GM23248 (cell line): ENCODE measurements around the gene SLC43A2. TPM values are rescaled to one million over a fixed set of nuclear protein-coding genes. Genes with fewer than 3 reads are reported as not detected.

Source experiments
- DNase-seq: peaks from one replicate; pipeline ENCODE4 v3.0.0-alpha.2; 2015
- H2AFZ ChIP-seq: fragments of 200-600 bp; sonication (generic); 2 replicates; pipeline ENCODE4 v1.6.1; 2016; ENCODE audit warnings: antibody characterized with exemption
- H3F3A ChIP-seq: fragments of 200-600 bp; sonication (generic); 2 replicates; pipeline ENCODE4 v1.6.1; 2016; ENCODE audit warnings: mild to moderate bottlenecking, antibody characterized with exemption, mixed run types; ENCODE audit not compliant: insufficient read depth
- H3K27ac ChIP-seq: fragments of 200-600 bp; sonication (generic); 2 replicates; pipeline ENCODE4 v1.5.1; 2016; ENCODE audit warnings: mild to moderate bottlenecking
- H3K27me3 ChIP-seq: fragments of 200-600 bp; sonication (generic); replicated peaks from 2 replicates; pipeline ENCODE4 v1.6.1; 2016; ENCODE audit warnings: mild to moderate bottlenecking; ENCODE audit not compliant: insufficient read depth
- H3K36me3 ChIP-seq: fragments of 200-600 bp; sonication (generic); 2 replicates; pipeline ENCODE4 v1.6.1; 2016; ENCODE audit warnings: low read depth, mild to moderate bottlenecking
- H3K4me1 ChIP-seq: fragments of 200-600 bp; sonication (generic); 2 replicates; pipeline ENCODE4 v1.6.1; 2016; ENCODE audit warnings: mild to moderate bottlenecking; ENCODE audit not compliant: insufficient read depth
- H3K4me2 ChIP-seq: fragments of 200-600 bp; sonication (generic); one replicate; pipeline ENCODE4 v1.6.1; 2016; ENCODE audit warnings: mild to moderate bottlenecking; ENCODE audit not compliant: unreplicated experiment
- H3K4me3 ChIP-seq: fragments of 200-600 bp; sonication (generic); 2 replicates; pipeline ENCODE4 v1.5.1; 2016; ENCODE audit warnings: mild to moderate bottlenecking
- H3K79me2 ChIP-seq: fragments of 200-600 bp; sonication (generic); 2 replicates; pipeline ENCODE4 v1.6.1; 2016; ENCODE audit warnings: mild to moderate bottlenecking; ENCODE audit not compliant: insufficient read depth
- H3K9ac ChIP-seq: fragments of 200-600 bp; sonication (generic); 2 replicates; pipeline ENCODE4 v1.6.1; 2016; ENCODE audit warnings: mild to moderate bottlenecking
- H3K9me2 ChIP-seq: fragments of 200-600 bp; sonication (generic); 2 replicates; pipeline ENCODE4 v1.6.1; 2016; ENCODE audit warnings: mixed run types, mild to moderate bottlenecking, moderate library complexity; ENCODE audit not compliant: insufficient read depth
- H3K9me3 ChIP-seq: fragments of 200-600 bp; sonication (generic); one replicate; pipeline ENCODE4 v1.6.1; 2017; ENCODE audit warnings: low read depth
- H4K20me1 ChIP-seq: fragments of 200-600 bp; sonication (generic); 2 replicates; pipeline ENCODE4 v1.6.0; 2016; ENCODE audit not compliant: insufficient read depth
- EZH2 ChIP-seq: fragments of 200-600 bp; sonication (generic); IDR thresholded peaks from 2 replicates; pipeline ENCODE4 v1.6.1; 2018; ENCODE audit warnings: antibody characterized with exemption, mild to moderate bottlenecking; ENCODE audit not compliant: insufficient read depth, poor library complexity, severe bottlenecking
- EZH2phosphoT487 ChIP-seq: fragments of 200-600 bp; sonication (generic); IDR thresholded peaks from 2 replicates; pipeline ENCODE4 v1.6.1; 2018; ENCODE audit warnings: antibody characterized with exemption, moderate library complexity, mild to moderate bottlenecking, low read depth; ENCODE audit not compliant: insufficient read depth
- WGBS, 2 experiments: methylation state at CpG; one replicate each; pipeline ENCODE4 v1.1.6; 2015 to 2017; ENCODE audit warnings: low lambda C conversion rate in 2 of 2, low coverage in 1 of 2; ENCODE audit errors: missing lambda C conversion rate in 2 of 2; 5-methylcytosine and 5-hydroxymethylcytosine counted together
- in situ Hi-C: fragments of 300-500 bp; cut with MboI; formaldehyde crosslinking; loops from 2 replicates; pipeline ENCODE4 v1.15.0; 2020
- polyA plus RNA-seq: library from polyadenylated mRNA; unstranded; fragments of >200 nt; fragmentation: Nextera tagmentation; extraction: Ambion mirVana; gene quantifications from 2 replicates; pipeline ENCODE4 v1.2.1, GENCODE V29; 2016
- total RNA-seq: library from RNA; depleted of rRNA; stranded (reverse); fragments of >200 nt; shearing (Covaris generic); gene quantifications from 2 replicates; pipeline ENCODE4 v1.2.3, GENCODE V29; 2014

Gene SLC43A2
- total and polyA plus RNA-seq, 2 experiments from 2014 or later = 6.0 to 8.6 TPM

DNA sequence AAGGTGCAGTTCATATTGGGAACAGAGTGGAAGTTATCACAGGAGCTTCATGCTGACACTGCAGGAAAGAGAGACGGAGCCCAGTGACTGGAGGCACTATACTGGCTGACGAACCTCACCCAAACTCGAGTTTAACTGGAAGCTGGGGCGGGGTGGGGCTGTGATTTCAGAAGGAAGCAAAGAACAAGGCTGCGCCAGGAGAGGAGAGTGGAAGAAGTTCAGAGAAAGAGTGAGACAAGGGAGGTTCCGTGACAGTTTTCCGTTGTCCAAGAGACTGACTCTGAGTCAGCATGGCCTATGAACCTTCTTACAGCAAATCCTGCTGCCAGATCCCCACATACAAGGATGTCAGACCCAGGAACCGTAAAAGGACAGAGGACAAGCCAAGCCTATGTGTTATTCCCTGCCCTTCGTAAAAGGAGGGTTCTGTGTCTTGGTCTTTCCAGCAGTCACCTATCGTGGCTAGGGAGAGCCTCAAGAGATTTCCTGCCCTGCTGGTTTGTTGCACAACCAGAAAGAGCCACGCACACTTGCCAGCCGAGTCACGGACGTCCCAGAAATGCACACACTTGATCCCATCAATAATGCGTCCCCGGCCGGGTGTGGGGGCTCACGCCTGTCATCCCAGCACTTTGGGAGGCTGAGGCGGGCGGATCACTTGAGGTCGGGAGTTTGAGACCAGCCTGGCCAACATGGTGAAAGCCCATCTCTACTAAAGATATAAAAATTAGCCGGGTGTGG is 71.1 kb downstream of the SLC43A2 start:
- H3K27ac ChIP-seq = peak overlapping the region; percentile 92
- H3K4me1 ChIP-seq = peaks cover 29% of the 10 kb centered on the region
- H3K36me3 ChIP-seq = 0 out of 2 replicates have a peak, but pooled peaks cover under 1% of the 10 kb centered on the region
- no peaks in the 10 kb centered on the region for H3K9me3 ChIP-seq
- peak overlapping the region; percentile 11; the same call in 1 of the 2 replicates for H3K4me3 ChIP-seq
- H2AFZ ChIP-seq = peak overlapping the region; percentile 35; the same call in 1 of the 2 replicates
- TF ChIP-seq EZH2phosphoT487 (no peak), EZH2 (no peak)
- no peaks in the 10 kb centered on the region for H3K9me2 ChIP-seq
- H4K20me1 ChIP-seq = peaks cover 6% of the 10 kb centered on the region; the same call in 1 of the 2 replicates
- peak; percentile 93 for DNase-seq
- H3K4me2 ChIP-seq = peak overlapping the region; percentile 77
- peaks cover 15% of the 10 kb centered on the region for H3F3A ChIP-seq
- peak overlapping the region; percentile 78 for H3K9ac ChIP-seq
- H3K79me2 ChIP-seq = peaks cover 88% of the 10 kb centered on the region
- in situ Hi-C loops = no loop called here
- 45 to 49% methylated on average over 22 of the region's 22 CpGs for WGBS, 2 experiments
- no peaks in the 10 kb centered on the region for H3K27me3 ChIP-seq

GRCh38 chr17:1555651-1556471 is 72.8 kb downstream of the SLC43A2 start:
- H3K27me3 ChIP-seq = no peaks in the 10 kb centered on the region
- no peak overlapping the region for H2AFZ ChIP-seq
- DNase-seq = no peak
- H3K36me3 ChIP-seq = peaks cover 11% of the 10 kb centered on the region; the same call in 1 of the 2 replicates
- no peak overlapping the region for H3K27ac ChIP-seq
- 91 to 92% methylated on average over 15 of the region's 15 CpGs for WGBS, 2 experiments
- in situ Hi-C loops = no loop called here
- no peaks in the 10 kb centered on the region for H3K9me2 ChIP-seq
- H3K4me3 ChIP-seq = no peak overlapping the region
- H3F3A ChIP-seq = peaks cover 15% of the 10 kb centered on the region
- no peaks in the 10 kb centered on the region for H3K9me3 ChIP-seq
- peaks cover 23% of the 10 kb centered on the region for H3K4me1 ChIP-seq
- TF ChIP-seq EZH2 (no peak), EZH2phosphoT487 (no peak)
- no peak overlapping the region for H3K4me2 ChIP-seq
- H4K20me1 ChIP-seq = peaks cover 6% of the 10 kb centered on the region; the same call in 1 of the 2 replicates
- peaks cover 92% of the 10 kb centered on the region for H3K79me2 ChIP-seq
- no peak overlapping the region for H3K9ac ChIP-seq

GRCh38 chr17:1554751-1555540 is 73.7 kb downstream of the SLC43A2 start:
- peaks cover 19% of the 10 kb centered on the region for H3K4me1 ChIP-seq
- H3K4me2 ChIP-seq = no peak overlapping the region
- no peak overlapping the region for H3K9ac ChIP-seq
- no peaks in the 10 kb centered on the region for H3K9me2 ChIP-seq
- no peak for DNase-seq
- peaks cover 85% of the 10 kb centered on the region for H3K79me2 ChIP-seq
- no peaks in the 10 kb centered on the region for H3K9me3 ChIP-seq
- in situ Hi-C loops = no loop called here
- no peak for TF ChIP-seq EZH2phosphoT487
- TF ChIP-seq EZH2 = no peak
- H4K20me1 ChIP-seq = peaks cover 6% of the 10 kb centered on the region; the same call in 1 of the 2 replicates
- no peak overlapping the region for H2AFZ ChIP-seq
- WGBS, 2 experiments = 79 to 84% methylated on average over 9 of the region's 9 CpGs
- H3K27me3 ChIP-seq = no peaks in the 10 kb centered on the region
- H3K27ac ChIP-seq = no peak overlapping the region
- no peak overlapping the region for H3K4me3 ChIP-seq
- peaks cover 15% of the 10 kb centered on the region for H3F3A ChIP-seq
- peaks cover 11% of the 10 kb centered on the region; the same call in 1 of the 2 replicates for H3K36me3 ChIP-seq
